Measurements from ENCODE around the gene C15orf39. TPM values are rescaled to one million over a fixed set of nuclear protein-coding genes. Genes with fewer than 3 reads are reported as not detected.

C15orf39 gene
- total and polyA plus RNA-seq, 9 of the 15 experiments (the other 6 are each of a cell fraction or from before 2014, with no cell fraction given), result 0.31 to 29.8 (median 4.4) TPM

- H3K9ac ChIP-seq (ENCODE audit: insufficient read depth in 1 of 2, low read depth in 2 of 2, low read length in 2 of 2), result no peak overlapping the region
- ChIA-PET POLR2A (interaction anchor here (1.0 to 1.4 kb wide), 2 partner anchors 9 to 149 kb away, joined by 5 to 6 read pairs; partner anchors contain the start of gene C15orf39), CTCF (ENCODE audit: low intra/inter-chr PET ratio) (no interaction called here)
- H4K20me1 ChIP-seq (replicated peaks; ENCODE audit: control insufficient read depth, insufficient read depth, low read length), result no peaks in the 10 kb centered on the region
- no peak overlapping the region for H2AFZ ChIP-seq (ENCODE audit: low read depth, low read length)
- FAIRE-seq (no peak), ATAC-seq (no peak), DNase-seq (ENCODE audit: extremely low read depth in 1 of 4, low spot score in 3 of 4) (no peak)
- H3K9me1 ChIP-seq (ENCODE audit: control insufficient read depth, insufficient read depth, low read length), result no peaks in the 10 kb centered on the region
- H3K4me2 ChIP-seq (ENCODE audit: insufficient read depth, low read length), result no peak overlapping the region
- intact Hi-C loops (cut with micrococcal nuclease), result no loop called here
- no peaks in the 10 kb centered on the region; the same call in 1 of the 2 replicates for H3K9me3 ChIP-seq (replicated peaks; ENCODE audit: control insufficient read depth, insufficient read depth, low read depth, low read length)
- H3K4me3 ChIP-seq, result no peak overlapping the region
- peaks cover 0 to 10% of the 10 kb centered on the region in 2 experiments; a peak in 2 of 5 replicates for H3K4me1 ChIP-seq (replicated peaks in 1 of 2; ENCODE audit: control insufficient read depth in 2 of 2, insufficient read depth in 2 of 2, low read length in 2 of 2)
- no peaks in the 10 kb centered on the region for H3K27me3 ChIP-seq (ENCODE audit: control insufficient read depth in 2 of 2, insufficient read depth in 2 of 2, low read length in 2 of 2)
- no peaks in the 10 kb centered on the region for H3K79me2 ChIP-seq (ENCODE audit: control insufficient read depth, insufficient read depth, low read length)
- in situ Hi-C loops (cut with MboI), result no loop called here
- 41% methylated on average over 4 of the region's 4 CpGs for WGBS (ENCODE audit: insufficient coverage, low coverage, missing lambda C conversion rate)
- BruUV-seq (replicated peaks), result no TSS peak
- H3K36me3 ChIP-seq (ENCODE audit: control insufficient read depth, insufficient read depth, low read length), result no peaks in the 10 kb centered on the region
- TF ChIP-seq CREB3L1 (IDR thresholded peaks at IDR 0.05; ENCODE audit: borderline replicate concordance, low read depth) (no peak), ZNF324 (CRISPR knock-in tag; IDR thresholded peaks at IDR 0.05) (no peak), ZNF24 (IDR thresholded peaks at IDR 0.05) (no peak), KAT7 (CRISPR knock-in tag; IDR thresholded peaks at IDR 0.05; ENCODE audit: borderline replicate concordance) (no peak), PCBP2 (IDR thresholded peaks at IDR 0.05; ENCODE audit: low read depth, low read length, poor library complexity, severe bottlenecking) (no peak), NCOA2 (IDR thresholded peaks at IDR 0.05; ENCODE audit: partially characterized antibody in 2 of 2) (no peak), LEF1 (IDR thresholded peaks at IDR 0.05) (no peak), TSHZ1 (CRISPR knock-in tag; IDR thresholded peaks at IDR 0.05) (no peak), XRCC3 (IDR thresholded peaks at IDR 0.05) (no peak), HDGF (IDR thresholded peaks at IDR 0.05) (no peak), HDAC1 (IDR thresholded peaks at IDR 0.05) (no peak), FOS (IDR thresholded peaks at IDR 0.05; ENCODE audit: extremely low read depth, insufficient read length) (no peak), THAP7 (CRISPR knock-in tag; IDR thresholded peaks at IDR 0.05) (no peak), ZNF785 (CRISPR knock-in tag; IDR thresholded peaks at IDR 0.05) (no peak), RBM17 (IDR thresholded peaks at IDR 0.05; ENCODE audit: borderline replicate concordance, low read depth, low read length) (no peak)
- H3K27ac ChIP-seq (ENCODE audit: extremely low read depth, low read depth, low read length), result no peak overlapping the region
Measured at GRCh38 chr15:75192307-75192706, 9.4 kb upstream of the C15orf39 start.
